PC-3 (cell line): Measurements from ENCODE around the gene RABGAP1L. TPM values are rescaled to one million over a fixed set of nuclear protein-coding genes. Genes with fewer than 3 reads are reported as not detected.

Experiments used
- ATAC-seq: fragments of 200-7000 bp; cut with Tn5 transposase; 2 replicates; pipeline ENCODE4 v1.9.1; 2020; ENCODE audit warnings: mild to moderate bottlenecking, moderate library complexity
- BruUV-seq: library from RNA; stranded (reverse); fragments of 400-500 nt; replicated peaks from 2 replicates; lab custom pipeline; 2021; lab: Mats Ljungman, UMichigan
- CTCF ChIA-PET: fragments of 300-600 bp; sonication (Branson Sonifier 250); formaldehyde crosslinking; loops from one replicate; lab custom pipeline; 2022; ENCODE audit warnings: antibody characterized with exemption; lab: Charles Lee
- POLR2A ChIA-PET: fragments of 300-600 bp; sonication (Branson Sonifier 250); formaldehyde crosslinking; loops from one replicate; lab custom pipeline; 2022; ENCODE audit warnings: antibody characterized with exemption; ENCODE audit not compliant: unreplicated experiment; lab: Charles Lee
- DNase-seq: peaks from one replicate; pipeline ENCODE4 v3.0.0-alpha.2; 2015
- H2AFZ ChIP-seq: fragments of 300-600 bp; sonication (generic); 2 replicates; pipeline ENCODE4 v1.6.0; 2016; ENCODE audit warnings: antibody characterized with exemption, low read length
- H3F3A ChIP-seq: fragments of 300-600 bp; sonication (generic); one replicate; pipeline ENCODE4 v1.6.0; 2017; ENCODE audit warnings: antibody characterized with exemption, low read length, control low read depth, mild to moderate bottlenecking; ENCODE audit not compliant: unreplicated experiment
- H3K27ac ChIP-seq: fragments of 300-600 bp; sonication (generic); 2 replicates; pipeline ENCODE4 v1.5.1; 2016; ENCODE audit warnings: mild to moderate bottlenecking, low read length
- H3K27me3 ChIP-seq: fragments of 300-600 bp; sonication (generic); 2 replicates; pipeline ENCODE4 v1.6.1; 2016; ENCODE audit warnings: low read length, mixed read lengths
- H3K36me3 ChIP-seq: fragments of 300-600 bp; sonication (generic); 2 replicates; pipeline ENCODE4 v1.6.1; 2016; ENCODE audit warnings: low read depth, mixed run types, low read length, mixed read lengths
- H3K4me1 ChIP-seq: fragments of 300-600 bp; sonication (generic); 2 replicates; pipeline ENCODE4 v1.5.1; 2016; ENCODE audit warnings: low read length; ENCODE audit not compliant: insufficient read depth
- H3K4me2 ChIP-seq: fragments of 300-600 bp; sonication (generic); 2 replicates; pipeline ENCODE4 v1.6.0; 2016; ENCODE audit warnings: low read length
- H3K4me3 ChIP-seq: fragments of 300-600 bp; sonication (generic); 2 replicates; pipeline ENCODE4 v1.5.1; 2016; ENCODE audit warnings: mild to moderate bottlenecking, low read length, mixed read lengths
- H3K79me2 ChIP-seq: fragments of 300-600 bp; sonication (generic); 2 replicates; pipeline ENCODE4 v1.6.1; 2017; ENCODE audit warnings: low read length, mixed read lengths
- H3K9ac ChIP-seq: fragments of 300-600 bp; sonication (generic); 2 replicates; pipeline ENCODE4 v1.6.0; 2016; ENCODE audit warnings: mild to moderate bottlenecking, low read length
- H3K9me2 ChIP-seq: fragments of 300-600 bp; sonication (generic); replicated peaks from 2 replicates; pipeline ENCODE4 v1.6.1; 2016; ENCODE audit warnings: mixed run types, low read length, mixed read lengths
- H3K9me3 ChIP-seq: fragments of 300-600 bp; sonication (generic); 2 replicates; pipeline ENCODE4 v1.6.1; 2016; ENCODE audit warnings: low read length, mixed read lengths
- H4K20me1 ChIP-seq: fragments of 300-600 bp; sonication (generic); 2 replicates; pipeline ENCODE4 v1.6.1; 2016; ENCODE audit warnings: low read length, mixed read lengths
- CTCF ChIP-seq: fragments of 300-600 bp; sonication (generic); conservative IDR thresholded peaks from 2 replicates; pipeline ENCODE4 v1.5.1; 2017; ENCODE audit warnings: antibody characterized with exemption, low read depth, mild to moderate bottlenecking, low read length
- EZH2 ChIP-seq: fragments of 300-600 bp; sonication (generic); IDR thresholded peaks from one replicate; pipeline ENCODE4 v1.6.1; 2017; ENCODE audit warnings: antibody characterized with exemption, mild to moderate bottlenecking, low read length; ENCODE audit not compliant: unreplicated experiment
- EZH2phosphoT487 ChIP-seq: fragments of 300-600 bp; sonication (generic); IDR thresholded peaks from 2 replicates; pipeline ENCODE4 v1.6.1; 2018; ENCODE audit warnings: mild to moderate bottlenecking, antibody characterized with exemption, low read length, borderline replicate concordance
- intact Hi-C: fragments of 100-400 bp; cut with micrococcal nuclease; formaldehyde crosslinking; loops from 2 replicates; pipeline ENCODE4 v1.9.0; 2023
- total RNA-seq: library from RNA; depleted of rRNA; stranded (reverse); fragments of >200 nt; gene quantifications from 2 replicates; pipeline ENCODE4 v1.2.3, GENCODE V29; 2014

RABGAP1L gene
- total RNA-seq, 1 experiment from 2014 or later = 24.4 TPM

GRCh38 chr1:174296309-174296708 lies 137.0 kb downstream of the RABGAP1L start:
- Histone ChIP-seq H3K9me3 (no peaks in the 10 kb centered on the region), H3K9me2 (no peaks in the 10 kb centered on the region), H3K9ac (no peak overlapping the region), H3F3A (no peaks in the 10 kb centered on the region), H3K27me3 (no peaks in the 10 kb centered on the region), H3K79me2 (no peaks in the 10 kb centered on the region), H3K4me3 (no peak overlapping the region), H4K20me1 (no peaks in the 10 kb centered on the region), H3K4me1 (no peaks in the 10 kb centered on the region), H2AFZ (no peak overlapping the region), H3K36me3 (no peaks in the 10 kb centered on the region), H3K27ac (no peak overlapping the region), H3K4me2 (no peak overlapping the region)
- ChIA-PET CTCF (no interaction called here), POLR2A (no interaction called here)
- BruUV-seq = no TSS peak
- no peak for TF ChIP-seq EZH2phosphoT487
- TF ChIP-seq EZH2 = no peak
- no peak for TF ChIP-seq CTCF
- DNase-seq (no peak), ATAC-seq (no peak)
- intact Hi-C loops = no loop called here

GRCh38 chr1:174297351-174297750 lies 138.0 kb downstream of the RABGAP1L start:
- Histone ChIP-seq H4K20me1 (no peaks in the 10 kb centered on the region), H3K4me3 (no peak overlapping the region), H3K27ac (no peak overlapping the region), H3K9me2 (no peaks in the 10 kb centered on the region), H3K4me1 (no peaks in the 10 kb centered on the region), H2AFZ (no peak overlapping the region), H3K9ac (no peak overlapping the region), H3K36me3 (no peaks in the 10 kb centered on the region), H3K9me3 (no peaks in the 10 kb centered on the region), H3F3A (no peaks in the 10 kb centered on the region), H3K27me3 (no peaks in the 10 kb centered on the region), H3K79me2 (no peaks in the 10 kb centered on the region), H3K4me2 (no peak overlapping the region)
- ChIA-PET POLR2A (no interaction called here), CTCF (no interaction called here)
- ATAC-seq (no peak), DNase-seq (no peak)
- intact Hi-C loops = no loop called here
- BruUV-seq = no TSS peak
- TF ChIP-seq CTCF (no peak; the same call in 1 of the 2 replicates), EZH2 (no peak), EZH2phosphoT487 (no peak)

- no peaks in the 10 kb centered on the region for H3K9me2 ChIP-seq
- no peak overlapping the region for H3K9ac ChIP-seq
- no peak for TF ChIP-seq EZH2
- TF ChIP-seq CTCF = no peak
- TF ChIP-seq EZH2phosphoT487 = no peak
- H3K9me3 ChIP-seq = no peaks in the 10 kb centered on the region
- no peaks in the 10 kb centered on the region for H3K79me2 ChIP-seq
- no peaks in the 10 kb centered on the region for H3K4me1 ChIP-seq
- DNase-seq = no peak
- H4K20me1 ChIP-seq = no peaks in the 10 kb centered on the region
- no peak overlapping the region for H3K4me2 ChIP-seq
- H3K27me3 ChIP-seq = no peaks in the 10 kb centered on the region
- H3K4me3 ChIP-seq = no peak overlapping the region
- H3K27ac ChIP-seq = no peak overlapping the region
- intact Hi-C loops = no loop called here
- BruUV-seq = no TSS peak
- H3K36me3 ChIP-seq = no peaks in the 10 kb centered on the region; the same call in 1 of the 2 replicates
- no peak overlapping the region for H2AFZ ChIP-seq
- POLR2A ChIA-PET = no interaction called here
- CTCF ChIA-PET = no interaction called here
- H3F3A ChIP-seq = no peaks in the 10 kb centered on the region
- ATAC-seq = no peak
These were observed 142.2 kb downstream of the RABGAP1L start for GRCh38 chr1:174301295-174302077.
